ENCODE measurements around the gene ANO9. TPM values are rescaled to one million over a fixed set of nuclear protein-coding genes. Genes with fewer than 3 reads are reported as not detected.

Gene ANO9
- total and polyA plus RNA-seq, 4 donors = 0.20 to 0.75 (median 0.40) TPM

DNA sequence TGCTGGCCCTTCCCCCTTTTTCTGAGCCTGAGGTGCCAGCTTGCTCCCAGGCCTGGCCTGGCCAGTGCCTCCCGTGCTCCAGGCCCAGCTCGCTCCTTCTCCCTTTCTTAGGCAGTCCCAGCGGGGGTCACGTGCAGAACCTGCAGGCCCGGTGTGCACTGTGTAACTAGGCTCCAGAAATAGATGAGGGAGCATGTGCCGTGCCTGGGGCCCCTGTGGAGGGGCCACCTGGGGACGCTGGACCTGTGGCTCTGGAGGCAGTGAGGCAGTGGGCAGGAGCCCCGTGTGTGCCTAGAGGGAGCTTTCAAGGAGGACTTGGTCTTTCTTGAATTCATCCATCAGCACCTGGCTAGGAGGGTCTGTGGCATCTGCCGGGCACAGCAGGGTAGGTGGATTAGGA lies 19.8 kb upstream of the ANO9 start:
- 95% methylated on average over 9 of the region's 9 CpGs for WGBS
- Histone ChIP-seq H3K9ac (ENCODE audit: low read depth in 1 of 2, low read length in 2 of 2) (no peak overlapping the region), H3K4me1 (ENCODE audit: control insufficient read depth in 4 of 4, insufficient read depth in 4 of 4, low read length in 3 of 4) (no peaks in the 10 kb centered on the region), H3K9me3 (ENCODE audit: control insufficient read depth in 4 of 4, low read length in 3 of 4) (no peaks in the 10 kb centered on the region), H3K27ac (ENCODE audit: low read depth in 1 of 2, low read length in 2 of 2) (no peak overlapping the region), H3K4me3 (ENCODE audit: low read depth in 1 of 3, low read length in 3 of 3) (no peak overlapping the region), H3K27me3 (ENCODE audit: control insufficient read depth in 4 of 4, insufficient read depth in 4 of 4, low read length in 3 of 4) (no peaks in the 10 kb centered on the region), H3K36me3 (ENCODE audit: control insufficient read depth in 4 of 4, insufficient read depth in 3 of 4, low read depth in 1 of 4, low read length in 3 of 4) (peaks cover 0 to 17% (median 7%) of the 10 kb centered on the region in 4 donors)
- DNase-seq (ENCODE audit: low spot score) = no peak
- TF ChIP-seq ZBTB33 (IDR thresholded peaks at IDR 0.05) (no peak), RAD21 (IDR thresholded peaks at IDR 0.05) (no peak), TAF1 (conservative IDR thresholded peaks at IDR 0.05) (no peak), EGR1 (IDR thresholded peaks at IDR 0.05; ENCODE audit: low read depth in 2 of 2) (no peak), HNF4G (IDR thresholded peaks at IDR 0.05) (no peak), JUND (IDR thresholded peaks at IDR 0.05) (no peak), HNF4A (conservative IDR thresholded peaks at IDR 0.05) (no peak), FOXA1 (IDR thresholded peaks at IDR 0.05) (no peak), RXRA (IDR thresholded peaks at IDR 0.05) (no peak), YY1 (IDR thresholded peaks at IDR 0.05) (no peak), GABPA (IDR thresholded peaks at IDR 0.05 in 1 of 2, conservative IDR thresholded peaks at IDR 0.05 in 1 of 2) (no peak), NR2F2 (IDR thresholded peaks at IDR 0.05) (no peak), SP1 (IDR thresholded peaks at IDR 0.05) (no peak), FOXA2 (IDR thresholded peaks at IDR 0.05) (no peak)
- TF ChIP-seq, protein P1, sequence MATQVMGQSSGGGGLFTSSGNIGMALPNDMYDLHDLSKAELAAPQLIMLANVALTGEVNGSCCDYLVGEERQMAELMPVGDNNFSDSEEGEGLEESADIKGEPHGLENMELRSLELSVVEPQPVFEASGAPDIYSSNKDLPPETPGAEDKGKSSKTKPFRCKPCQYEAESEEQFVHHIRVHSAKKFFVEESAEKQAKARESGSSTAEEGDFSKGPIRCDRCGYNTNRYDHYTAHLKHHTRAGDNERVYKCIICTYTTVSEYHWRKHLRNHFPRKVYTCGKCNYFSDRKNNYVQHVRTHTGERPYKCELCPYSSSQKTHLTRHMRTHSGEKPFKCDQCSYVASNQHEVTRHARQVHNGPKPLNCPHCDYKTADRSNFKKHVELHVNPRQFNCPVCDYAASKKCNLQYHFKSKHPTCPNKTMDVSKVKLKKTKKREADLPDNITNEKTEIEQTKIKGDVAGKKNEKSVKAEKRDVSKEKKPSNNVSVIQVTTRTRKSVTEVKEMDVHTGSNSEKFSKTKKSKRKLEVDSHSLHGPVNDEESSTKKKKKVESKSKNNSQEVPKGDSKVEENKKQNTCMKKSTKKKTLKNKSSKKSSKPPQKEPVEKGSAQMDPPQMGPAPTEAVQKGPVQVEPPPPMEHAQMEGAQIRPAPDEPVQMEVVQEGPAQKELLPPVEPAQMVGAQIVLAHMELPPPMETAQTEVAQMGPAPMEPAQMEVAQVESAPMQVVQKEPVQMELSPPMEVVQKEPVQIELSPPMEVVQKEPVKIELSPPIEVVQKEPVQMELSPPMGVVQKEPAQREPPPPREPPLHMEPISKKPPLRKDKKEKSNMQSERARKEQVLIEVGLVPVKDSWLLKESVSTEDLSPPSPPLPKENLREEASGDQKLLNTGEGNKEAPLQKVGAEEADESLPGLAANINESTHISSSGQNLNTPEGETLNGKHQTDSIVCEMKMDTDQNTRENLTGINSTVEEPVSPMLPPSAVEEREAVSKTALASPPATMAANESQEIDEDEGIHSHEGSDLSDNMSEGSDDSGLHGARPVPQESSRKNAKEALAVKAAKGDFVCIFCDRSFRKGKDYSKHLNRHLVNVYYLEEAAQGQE (IDR thresholded peaks at IDR 0.05) = no peak
- TF ChIP-seq, protein P2, sequence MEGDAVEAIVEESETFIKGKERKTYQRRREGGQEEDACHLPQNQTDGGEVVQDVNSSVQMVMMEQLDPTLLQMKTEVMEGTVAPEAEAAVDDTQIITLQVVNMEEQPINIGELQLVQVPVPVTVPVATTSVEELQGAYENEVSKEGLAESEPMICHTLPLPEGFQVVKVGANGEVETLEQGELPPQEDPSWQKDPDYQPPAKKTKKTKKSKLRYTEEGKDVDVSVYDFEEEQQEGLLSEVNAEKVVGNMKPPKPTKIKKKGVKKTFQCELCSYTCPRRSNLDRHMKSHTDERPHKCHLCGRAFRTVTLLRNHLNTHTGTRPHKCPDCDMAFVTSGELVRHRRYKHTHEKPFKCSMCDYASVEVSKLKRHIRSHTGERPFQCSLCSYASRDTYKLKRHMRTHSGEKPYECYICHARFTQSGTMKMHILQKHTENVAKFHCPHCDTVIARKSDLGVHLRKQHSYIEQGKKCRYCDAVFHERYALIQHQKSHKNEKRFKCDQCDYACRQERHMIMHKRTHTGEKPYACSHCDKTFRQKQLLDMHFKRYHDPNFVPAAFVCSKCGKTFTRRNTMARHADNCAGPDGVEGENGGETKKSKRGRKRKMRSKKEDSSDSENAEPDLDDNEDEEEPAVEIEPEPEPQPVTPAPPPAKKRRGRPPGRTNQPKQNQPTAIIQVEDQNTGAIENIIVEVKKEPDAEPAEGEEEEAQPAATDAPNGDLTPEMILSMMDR (IDR thresholded peaks at IDR 0.05; ENCODE audit: low read depth, low read length, missing input control) = no peak
- TF ChIP-seq, protein P3, sequence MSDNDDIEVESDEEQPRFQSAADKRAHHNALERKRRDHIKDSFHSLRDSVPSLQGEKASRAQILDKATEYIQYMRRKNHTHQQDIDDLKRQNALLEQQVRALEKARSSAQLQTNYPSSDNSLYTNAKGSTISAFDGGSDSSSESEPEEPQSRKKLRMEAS (IDR thresholded peaks at IDR 0.05) = no peak
- TF ChIP-seq, protein P4, sequence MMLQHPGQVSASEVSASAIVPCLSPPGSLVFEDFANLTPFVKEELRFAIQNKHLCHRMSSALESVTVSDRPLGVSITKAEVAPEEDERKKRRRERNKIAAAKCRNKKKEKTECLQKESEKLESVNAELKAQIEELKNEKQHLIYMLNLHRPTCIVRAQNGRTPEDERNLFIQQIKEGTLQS (IDR thresholded peaks at IDR 0.05) = no peak

Data from liver (tissue), 9 donors.